OCI-LY1 (cell line): Measurements from ENCODE around the gene ERVH48-1.

Source experiments
- CTCF ChIP-seq: fragments of 200-600 bp; sonication (generic), shearing (Covaris generic); IDR thresholded peaks from 2 replicates; pipeline ENCODE4 v1.5.1; 2017; ENCODE audit warnings: mild to moderate bottlenecking, antibody characterized with exemption, low read length, moderate library complexity, mixed read lengths
- EZH2 ChIP-seq: fragments of 200-600 bp; sonication (generic), shearing (Covaris generic); IDR thresholded peaks from 2 replicates; pipeline ENCODE4 v1.8.0; 2017; ENCODE audit warnings: borderline replicate concordance, mixed run types, mild to moderate bottlenecking, antibody characterized with exemption, low read length, moderate library complexity, mixed read lengths

GRCh38 chr21:42923553-42924432 lies 1.6 kb downstream of the ERVH48-1 start:
- TF ChIP-seq CTCF = peak; percentile 84
- no peak for TF ChIP-seq EZH2
